ENCODE results near the gene CHAMP1.

The CHAMP1 gene, protein sequence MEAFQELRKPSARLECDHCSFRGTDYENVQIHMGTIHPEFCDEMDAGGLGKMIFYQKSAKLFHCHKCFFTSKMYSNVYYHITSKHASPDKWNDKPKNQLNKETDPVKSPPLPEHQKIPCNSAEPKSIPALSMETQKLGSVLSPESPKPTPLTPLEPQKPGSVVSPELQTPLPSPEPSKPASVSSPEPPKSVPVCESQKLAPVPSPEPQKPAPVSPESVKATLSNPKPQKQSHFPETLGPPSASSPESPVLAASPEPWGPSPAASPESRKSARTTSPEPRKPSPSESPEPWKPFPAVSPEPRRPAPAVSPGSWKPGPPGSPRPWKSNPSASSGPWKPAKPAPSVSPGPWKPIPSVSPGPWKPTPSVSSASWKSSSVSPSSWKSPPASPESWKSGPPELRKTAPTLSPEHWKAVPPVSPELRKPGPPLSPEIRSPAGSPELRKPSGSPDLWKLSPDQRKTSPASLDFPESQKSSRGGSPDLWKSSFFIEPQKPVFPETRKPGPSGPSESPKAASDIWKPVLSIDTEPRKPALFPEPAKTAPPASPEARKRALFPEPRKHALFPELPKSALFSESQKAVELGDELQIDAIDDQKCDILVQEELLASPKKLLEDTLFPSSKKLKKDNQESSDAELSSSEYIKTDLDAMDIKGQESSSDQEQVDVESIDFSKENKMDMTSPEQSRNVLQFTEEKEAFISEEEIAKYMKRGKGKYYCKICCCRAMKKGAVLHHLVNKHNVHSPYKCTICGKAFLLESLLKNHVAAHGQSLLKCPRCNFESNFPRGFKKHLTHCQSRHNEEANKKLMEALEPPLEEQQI

DNA sequence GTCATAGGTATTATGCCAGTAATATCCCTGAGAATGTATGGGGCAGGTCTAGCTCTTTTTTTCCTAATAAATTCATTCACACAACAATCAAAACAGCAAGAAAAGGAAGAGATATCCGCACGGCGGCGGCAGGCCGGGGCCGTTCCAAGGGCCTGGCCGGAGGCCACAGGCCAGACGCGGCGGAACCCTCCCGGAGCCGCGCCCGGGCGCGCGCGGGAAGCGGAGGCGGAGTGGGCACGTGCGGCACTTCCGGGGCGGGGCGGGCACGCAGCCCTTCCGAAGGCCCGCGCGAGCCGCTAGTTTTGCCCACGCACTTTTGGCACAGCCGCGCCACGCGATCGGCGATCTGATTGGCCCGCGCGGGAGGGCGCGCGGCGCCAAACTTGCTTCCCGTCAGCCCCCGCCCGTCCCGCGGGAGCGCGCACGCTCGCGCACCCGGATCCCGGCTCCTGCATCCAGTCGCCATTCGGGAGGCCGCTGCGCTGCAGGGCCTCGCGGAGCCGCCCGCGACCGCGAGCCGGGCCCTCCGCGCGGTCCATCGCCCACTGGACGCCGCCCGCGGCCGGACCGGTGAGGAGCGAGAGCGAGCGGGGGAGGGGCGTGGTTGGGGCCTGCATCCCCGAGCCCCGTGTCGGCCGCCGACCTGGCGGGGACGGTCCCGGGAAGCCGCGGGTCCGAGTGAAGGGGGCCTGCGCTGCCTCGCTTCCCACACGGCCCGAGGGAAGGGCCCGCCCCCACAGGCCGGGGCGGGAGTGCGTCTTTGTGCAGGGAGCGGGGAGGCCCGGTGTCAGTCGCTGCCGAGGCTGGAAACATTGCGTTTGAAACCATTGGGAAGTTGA, at the start of gene CHAMP1:
CHAMP1 (plus strand) TSS at position 430 of the 839 bp plus-strand sequence. CDS start 9,340 bp downstream, outside the sequence.
- peak; percentile 87 for DNase-seq

DNA sequence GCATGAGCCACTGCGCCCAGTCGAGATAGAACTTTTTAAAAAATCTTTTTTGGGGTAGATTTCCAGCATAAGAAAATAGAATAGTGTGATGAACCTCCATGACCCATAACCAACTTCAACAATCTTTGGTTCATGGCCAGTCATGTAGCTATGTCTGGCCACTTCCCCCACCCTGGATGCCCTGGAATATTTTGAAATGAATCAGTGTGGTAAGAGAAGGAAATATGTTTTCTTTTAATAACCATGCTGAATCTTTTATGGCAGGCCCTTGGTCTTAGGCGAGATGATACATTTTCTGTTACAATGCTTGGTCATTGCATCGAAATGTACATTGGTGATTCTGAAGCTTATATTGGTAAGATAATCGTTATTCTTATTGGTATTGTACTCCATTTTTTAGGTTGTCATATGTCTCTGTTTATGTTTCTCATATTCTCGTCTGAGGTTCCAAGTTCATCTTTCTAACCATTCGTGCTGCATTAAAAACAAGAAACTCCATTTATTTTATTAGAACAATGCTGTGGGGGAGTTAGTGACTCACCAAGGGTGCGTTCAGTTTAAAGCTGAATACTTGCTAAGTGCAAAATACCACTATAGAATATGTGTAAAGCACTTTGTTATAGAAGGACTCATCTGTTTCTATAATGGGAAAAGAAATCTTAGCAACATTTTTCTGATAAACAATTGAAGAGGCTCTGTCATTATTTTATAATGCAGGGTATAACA, 49.3 kb upstream of the CHAMP1 start:
- no peak for DNase-seq

DNA sequence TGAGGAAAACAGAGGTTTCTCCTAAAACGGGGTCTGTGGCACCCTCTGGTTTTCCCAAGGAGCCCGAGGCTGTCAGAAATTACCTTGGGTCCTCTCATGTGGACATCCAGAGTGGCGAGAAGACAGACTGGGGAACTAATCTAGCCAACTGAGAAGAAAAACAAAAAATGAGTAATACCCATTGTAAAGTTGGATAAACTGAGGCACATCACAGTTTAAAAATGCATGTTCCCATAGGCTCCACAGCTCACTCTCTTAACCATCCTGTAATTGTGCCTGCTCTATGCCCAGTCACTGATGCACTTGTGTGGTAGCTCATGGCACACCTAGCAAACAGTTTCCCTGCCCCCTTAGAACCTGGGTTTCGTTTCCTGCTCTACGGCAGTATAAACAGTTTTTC, 48.1 kb upstream of the CHAMP1 start:
- no peak for DNase-seq

DNA sequence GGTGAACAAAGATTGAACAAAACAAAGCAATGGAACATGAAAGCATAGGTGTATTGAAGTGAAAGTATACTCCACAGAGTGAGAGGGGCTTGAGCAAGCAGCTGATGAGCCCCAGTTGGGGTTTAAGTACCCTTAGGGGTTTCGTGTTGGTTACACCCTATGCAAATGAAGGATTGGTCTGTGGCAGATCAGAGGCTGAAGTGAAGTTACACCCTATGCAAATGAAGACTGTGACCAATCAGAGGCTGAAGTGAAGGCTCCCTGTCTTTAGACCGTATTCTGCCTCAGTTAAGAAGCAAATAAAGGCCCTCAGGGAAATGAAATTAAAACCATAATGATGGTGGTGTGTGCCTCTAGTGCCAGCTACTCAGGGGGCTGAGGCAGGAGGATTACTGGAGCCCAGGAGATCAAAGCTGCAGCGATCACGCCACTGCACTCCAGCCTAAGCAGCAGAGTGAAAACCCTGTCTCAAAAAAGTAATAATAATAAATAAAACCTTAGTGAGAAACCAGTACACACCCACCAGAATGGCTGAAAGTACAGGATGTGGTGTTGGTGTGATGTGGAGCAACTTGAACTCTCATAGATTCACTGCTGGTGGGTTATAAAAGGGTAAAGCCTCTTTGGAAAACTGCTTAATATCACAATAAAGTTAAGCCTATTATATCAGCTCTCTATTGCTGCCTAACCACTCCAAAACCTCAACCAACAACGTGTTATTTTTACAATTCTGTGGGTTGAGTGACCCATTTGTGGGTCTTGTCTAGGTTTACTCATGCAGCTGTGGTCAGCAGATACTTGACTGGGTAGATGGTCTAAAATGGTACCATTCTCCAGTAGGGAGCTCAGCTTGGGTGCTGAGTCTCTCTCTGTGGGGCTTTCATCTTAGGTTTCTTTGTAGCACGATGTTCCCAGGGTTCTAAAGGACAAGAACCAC, 45.7 kb upstream of the CHAMP1 start:
- no peak for DNase-seq

DNA sequence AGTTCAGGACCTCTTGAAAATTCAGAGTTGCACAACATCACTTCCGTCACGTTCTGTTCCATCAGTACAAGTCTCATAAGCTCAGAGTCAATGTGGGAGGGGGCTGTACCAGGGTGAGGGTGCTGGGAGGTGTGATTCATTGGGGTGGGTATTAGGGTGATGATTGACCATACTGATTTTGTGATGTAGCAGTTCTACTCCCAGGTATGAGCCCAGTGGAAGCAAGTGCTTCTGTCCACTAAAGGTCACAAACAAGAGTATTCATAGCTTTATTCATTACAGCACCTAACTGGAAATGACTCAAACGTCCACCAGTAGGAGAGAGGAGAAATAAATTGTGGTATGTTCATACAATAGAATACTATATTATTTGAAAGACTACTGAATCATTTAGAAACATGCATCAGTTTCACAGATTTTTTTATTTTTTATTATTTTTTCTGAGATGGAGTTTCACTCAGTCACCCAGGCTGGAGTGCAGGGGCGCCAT, 45.0 kb upstream of the CHAMP1 start:
- no peak for DNase-seq

DNA sequence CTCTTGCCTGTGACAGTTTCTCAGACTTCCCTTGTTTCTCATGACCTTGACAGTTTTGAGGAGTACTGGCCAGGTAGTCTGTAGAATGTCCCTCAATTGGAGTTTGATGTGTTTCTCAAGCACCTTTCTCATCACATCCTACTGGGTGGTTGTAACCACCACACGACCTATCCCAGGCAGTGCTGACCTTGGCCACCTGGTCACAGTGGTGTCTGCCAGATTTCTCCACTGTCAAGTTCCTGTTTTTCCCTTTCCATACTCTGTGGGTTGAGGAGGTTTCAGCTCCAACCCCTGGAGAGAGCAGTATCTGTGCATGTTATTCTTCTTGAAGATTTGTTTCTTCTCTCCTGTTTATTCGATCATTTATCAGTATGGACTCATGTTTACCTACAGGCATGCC, 41.3 kb upstream of the CHAMP1 start:
- DNase-seq: no peak

DNA sequence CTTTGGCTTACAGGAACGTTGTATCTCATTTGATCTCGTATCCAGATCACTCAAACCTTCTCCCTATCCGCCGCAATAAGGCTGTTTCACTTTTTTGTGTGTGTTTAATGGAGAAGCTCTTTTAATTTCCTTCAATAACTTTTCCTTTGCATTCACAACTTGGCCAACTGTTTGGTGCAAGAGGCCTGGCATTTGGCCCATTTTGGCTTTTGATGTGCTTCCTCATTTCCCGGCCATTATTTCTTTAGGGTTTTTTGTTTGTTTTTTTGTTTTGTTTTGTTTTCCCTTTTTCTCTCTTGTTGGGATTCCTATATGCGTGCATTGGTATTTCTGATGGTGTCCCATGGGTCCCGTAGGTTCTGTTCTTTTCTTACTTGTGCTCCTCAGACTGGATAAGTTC, 39.0 kb upstream of the CHAMP1 start:
- DNase-seq: no peak

DNA sequence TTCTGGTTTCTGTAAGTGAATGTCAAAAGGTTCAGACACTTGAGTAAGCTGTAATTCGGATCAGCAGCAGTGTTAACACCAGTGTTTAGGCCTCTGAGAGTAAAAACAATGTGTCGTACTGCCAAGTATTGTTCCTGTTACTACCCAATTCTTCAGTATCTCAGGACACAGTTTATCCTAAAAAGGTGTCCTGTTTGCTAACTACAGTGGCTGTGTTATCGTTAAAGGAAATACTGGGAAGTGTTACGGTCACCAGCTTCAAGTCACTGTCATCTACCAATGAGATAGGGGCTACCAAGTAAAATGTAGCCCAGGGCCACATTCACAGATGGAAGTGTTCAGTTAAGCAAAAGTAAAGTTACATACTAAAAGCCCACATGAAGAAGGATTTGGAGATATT, 35.2 kb upstream of the CHAMP1 start:
- DNase-seq: no peak

DNA sequence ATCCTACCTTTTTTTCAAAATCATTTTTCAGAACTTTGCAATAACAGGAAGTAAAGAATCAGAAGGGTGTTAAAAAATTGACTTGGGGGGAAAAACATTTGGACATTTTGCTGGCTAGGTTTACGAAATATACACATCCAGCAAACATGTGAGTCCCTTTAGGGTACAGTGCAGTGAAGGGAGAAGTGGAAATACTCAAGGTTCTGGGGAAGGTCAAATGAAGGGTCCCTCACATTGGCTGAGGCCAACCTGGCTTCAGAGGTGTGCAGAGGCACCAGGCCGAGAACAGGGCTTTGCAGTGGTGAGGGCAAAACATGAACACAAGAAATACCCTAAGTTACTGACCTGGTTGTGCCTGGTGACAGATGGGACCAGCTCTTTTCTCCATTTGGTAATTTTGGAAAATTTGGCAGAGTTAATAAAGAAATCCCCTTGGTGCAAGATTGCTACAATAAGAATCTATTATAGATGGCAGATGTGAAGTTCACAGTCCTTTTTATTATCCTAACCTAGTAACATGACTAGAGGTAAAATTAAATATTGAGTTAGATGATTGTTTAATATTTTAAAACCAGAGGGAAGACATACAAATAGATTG, 34.4 kb upstream of the CHAMP1 start:
- DNase-seq: no peak

DNA sequence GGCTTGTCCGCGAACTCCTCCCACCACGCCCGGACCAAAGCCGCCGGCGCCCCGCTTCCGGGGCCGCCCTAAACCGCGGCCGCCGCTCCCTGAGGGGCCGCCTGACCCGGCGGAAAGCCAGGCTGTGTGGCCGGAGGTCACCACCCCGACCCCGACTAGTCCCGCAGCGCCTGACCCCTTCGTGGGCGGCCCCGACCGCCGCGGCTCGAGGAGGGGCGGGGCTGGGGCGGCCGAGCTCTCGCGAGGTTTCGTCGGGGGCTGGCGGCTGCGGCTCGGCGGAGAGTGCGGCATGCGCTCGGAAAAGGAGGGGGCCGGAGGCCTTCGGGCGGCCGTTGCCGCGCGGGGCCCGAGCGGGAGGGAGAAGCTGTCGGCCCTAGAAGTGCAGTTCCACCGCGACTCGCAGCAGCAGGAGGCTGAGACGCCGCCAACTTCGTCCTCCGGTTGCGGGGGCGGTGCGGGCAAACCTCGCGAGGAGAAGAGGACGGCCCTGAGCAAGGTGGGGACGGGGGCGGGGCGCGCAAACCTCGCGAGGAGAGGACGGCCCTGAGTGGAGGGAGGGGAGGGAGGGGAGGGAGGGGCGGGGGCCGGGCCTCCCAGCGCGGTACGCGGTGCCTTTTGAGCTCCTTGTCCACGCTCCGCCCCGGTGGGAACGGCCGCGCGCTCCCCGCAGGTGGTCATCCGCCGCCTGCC, 32.8 kb upstream of the CHAMP1 start, which contains the start of gene UPF3A:
UPF3A (plus strand) TSS at position 251 of the 690 bp plus-strand sequence; CDS start at position 290, 39 bp downstream.
- DNase-seq: peak; percentile 90

DNA sequence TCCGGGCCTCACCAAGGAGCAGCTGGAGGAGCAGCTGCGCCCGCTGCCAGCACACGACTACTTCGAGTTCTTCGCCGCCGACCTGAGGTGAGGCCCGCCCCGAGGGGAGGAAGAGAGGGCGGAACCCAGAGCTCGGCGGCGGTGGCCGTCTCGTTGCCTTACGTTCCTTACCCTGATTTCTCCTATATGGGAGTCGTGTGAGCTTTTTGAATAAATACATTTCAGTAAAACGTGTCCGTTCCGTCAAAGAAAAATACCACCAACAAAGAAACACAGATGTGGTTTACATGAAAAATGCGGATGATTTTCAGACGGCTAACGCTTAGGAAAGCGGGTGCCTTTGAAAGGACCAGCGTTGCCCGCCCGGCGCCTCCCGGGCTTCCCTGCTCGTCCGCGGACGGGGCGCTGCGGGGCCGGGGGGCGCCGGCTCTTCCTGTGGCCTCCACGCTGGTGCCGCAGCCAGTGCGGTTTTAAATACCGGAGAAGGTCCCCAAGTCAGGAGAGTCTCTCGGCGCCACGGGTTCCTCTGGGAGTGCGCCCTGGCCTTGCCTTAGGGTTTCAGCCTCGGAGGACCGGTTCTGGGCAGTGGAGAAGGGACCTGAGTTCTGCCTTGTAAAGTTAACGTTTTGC, 32.1 kb upstream of the CHAMP1 start:
- no peak for DNase-seq

DNA sequence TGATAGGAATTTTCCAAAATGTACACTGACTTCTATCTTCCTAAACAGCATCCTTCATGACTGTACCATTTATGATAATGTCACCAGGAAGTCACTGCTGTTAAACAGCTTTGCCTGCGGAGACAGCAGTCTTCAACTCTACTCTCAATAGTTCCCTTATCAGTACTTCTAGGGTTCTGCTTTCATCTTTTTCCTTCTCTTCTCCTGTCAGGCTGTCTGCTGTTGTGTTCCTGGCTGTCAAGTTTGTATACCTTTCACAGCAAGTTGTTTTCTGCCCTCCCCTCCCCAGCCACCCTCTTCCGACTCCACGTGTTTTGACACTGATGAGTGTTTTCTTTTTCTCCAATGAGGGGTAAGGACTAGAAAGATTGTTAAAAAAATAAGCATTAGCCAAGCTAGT, 30.7 kb upstream of the CHAMP1 start:
- DNase-seq: no peak

DNA sequence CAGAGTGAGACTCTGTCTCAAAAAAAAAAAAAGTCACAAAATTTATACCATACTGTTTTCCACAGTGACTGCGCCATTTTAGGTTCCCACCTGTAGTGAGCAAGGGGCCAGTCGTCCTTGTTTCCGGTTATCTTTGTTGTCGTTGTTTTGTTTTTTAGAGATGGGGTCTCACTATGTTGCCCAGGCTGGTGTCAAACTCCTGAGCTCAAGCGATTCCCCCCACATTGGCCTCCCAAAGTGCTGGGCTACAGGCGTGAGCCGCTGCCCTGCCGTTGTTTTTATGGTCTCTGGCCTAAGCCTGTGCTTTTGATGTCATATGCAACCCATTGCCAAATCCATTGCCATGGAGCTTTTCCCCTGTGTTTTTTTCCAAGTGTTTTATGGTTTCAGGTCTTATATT, 29.6 kb upstream of the CHAMP1 start:
- no peak for DNase-seq

DNA sequence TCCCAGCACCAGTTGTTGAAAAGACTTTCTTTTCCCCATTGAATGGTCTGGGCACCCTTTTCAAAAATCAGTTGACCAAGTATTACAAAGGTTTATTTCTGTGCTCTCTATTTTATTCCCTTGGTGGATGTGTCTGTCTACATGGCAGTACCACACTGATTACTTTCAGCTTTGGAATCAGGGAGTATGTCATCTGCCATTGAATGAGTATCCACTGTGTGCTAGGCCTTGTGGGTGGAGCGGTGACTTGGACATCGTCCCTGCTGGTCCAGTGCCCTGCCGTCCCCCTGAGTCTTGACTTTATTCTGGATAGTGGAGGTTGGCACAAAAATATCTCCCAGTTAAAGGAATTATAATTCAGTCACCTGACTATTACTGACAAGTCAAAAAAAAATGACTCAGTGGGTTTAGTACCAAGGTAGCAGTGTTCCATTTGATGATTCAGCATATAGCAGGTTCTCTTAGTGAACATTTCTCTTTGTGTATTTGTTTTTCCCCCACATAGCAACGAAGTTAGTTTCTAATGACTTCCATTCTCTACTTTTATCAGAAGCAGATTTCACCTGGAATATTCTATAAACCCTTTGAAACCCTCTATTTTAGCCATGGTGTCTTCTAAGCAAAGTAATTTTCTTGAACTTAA, 29.0 kb upstream of the CHAMP1 start:
- no peak for DNase-seq

DNA sequence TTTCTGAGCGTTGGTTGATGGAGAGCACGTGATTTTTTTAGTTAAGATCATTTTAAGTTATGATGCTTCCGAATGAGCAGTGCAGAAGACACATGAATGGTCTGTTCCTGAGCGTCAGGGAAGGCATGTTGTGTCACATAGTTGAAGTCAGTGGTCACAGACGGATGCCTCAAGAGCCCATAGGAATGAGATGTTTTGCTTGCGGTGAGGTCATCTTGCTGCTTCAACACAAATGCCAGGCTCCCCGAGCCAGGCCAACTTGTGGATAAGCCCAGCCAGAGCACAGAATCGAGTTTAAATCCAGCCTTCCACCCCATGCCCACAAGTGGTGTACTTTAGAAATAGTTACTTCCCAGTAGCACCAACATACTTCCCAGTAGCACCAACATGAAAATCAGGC, 27.5 kb upstream of the CHAMP1 start:
- DNase-seq: no peak

DNA sequence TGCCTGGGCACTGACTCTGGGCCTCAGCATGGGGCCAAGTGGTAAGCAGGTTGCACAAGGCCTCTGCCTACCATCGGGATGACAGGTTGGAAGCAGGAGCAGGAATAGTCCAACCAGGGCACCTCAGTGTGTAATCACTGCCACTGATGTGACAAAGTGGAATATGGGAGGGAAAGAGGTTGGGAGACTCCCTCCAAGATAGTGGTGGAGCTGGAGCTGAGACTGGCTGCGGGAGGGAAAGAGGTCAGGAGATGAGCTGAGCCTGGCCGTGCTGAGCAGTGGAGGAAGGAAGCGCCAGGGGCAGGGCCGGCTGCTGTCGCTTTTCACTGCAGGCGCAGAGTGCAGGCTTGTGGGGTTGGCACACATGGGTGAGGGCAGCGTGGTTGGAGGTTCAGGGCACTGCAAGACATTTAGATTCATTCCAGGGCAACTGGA, 26.1 kb upstream of the CHAMP1 start:
- DNase-seq: no peak

DNA sequence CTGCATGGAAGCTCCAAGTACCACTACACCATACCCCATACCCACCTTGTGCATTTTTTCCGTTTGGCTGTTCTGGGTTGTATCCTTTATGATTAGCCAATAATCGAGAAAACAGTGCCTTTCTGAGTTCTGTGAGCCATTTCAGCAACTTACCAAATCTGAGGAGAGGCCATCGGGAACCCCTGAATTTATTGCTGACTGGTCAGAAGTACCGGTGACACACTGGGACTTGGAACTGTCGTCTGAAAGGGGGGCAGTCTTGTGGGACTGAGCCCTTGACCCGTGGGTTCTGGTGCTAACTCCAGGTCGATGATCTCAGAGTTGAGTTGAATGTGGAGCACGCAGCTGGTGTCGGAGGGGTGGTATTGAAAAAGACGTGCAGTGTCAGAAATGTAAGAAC, 17.9 kb upstream of the CHAMP1 start:
- DNase-seq: no peak

DNA sequence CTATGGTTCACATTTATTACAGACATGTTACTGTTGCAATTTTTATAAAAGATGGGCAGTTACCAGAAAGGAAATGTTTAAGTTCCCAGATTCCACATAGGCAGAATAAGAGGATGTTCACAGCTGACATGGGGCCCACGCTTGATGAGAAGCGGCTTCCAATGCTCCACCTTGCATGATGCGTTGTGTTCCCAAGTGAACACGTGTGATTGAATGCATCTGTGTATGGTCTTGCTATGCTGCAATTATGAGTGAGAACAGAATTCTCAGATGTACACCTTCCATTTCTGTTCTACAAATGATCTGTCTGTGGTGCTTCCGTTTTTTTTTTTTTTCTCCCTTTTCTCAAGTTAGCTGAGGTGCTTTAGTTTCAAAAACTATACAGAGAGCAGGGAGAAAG, 17.4 kb upstream of the CHAMP1 start:
- DNase-seq: no peak

DNA sequence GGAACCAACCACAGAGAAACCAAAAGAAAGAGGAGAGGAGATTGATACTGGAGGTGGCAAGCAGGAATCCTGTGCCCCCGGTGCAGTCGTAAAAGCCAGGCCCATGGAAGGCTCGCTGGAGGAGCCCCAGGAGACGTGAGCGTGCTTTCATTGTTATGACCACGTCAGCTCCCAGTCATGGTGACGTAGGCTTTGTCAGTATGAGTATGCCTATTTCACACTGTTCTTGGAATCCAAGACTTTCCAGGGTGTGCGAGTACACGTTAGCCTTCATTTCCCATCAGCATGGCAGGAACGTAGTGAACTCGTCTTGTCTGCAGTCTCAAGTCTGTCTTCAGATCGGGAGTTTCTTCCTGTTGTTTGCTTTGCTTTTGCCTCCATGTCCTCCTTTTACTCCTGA, 15.4 kb upstream of the CHAMP1 start:
- DNase-seq: no peak

All from NCI-H1417 treated with DMSO at 0.1 percent for 48 hours (cell line).